Left lung (tissue), 10 donors: Measurements from ENCODE around the gene XIRP1. TPM values are rescaled to one million over a fixed set of nuclear protein-coding genes. Genes with fewer than 3 reads are reported as not detected.

ENCODE experiments used
- ATAC-seq: fragments of 200-7000 bp; cut with Tn5 transposase; one replicate; pipeline ENCODE4 v1.9.1; 2020; ENCODE audit warnings: moderate library complexity
- DNase-seq, 4 donors: peaks; one replicate each; pipeline ENCODE4 v3.0.0-alpha.2; 2013 to 2020
- H3K27ac ChIP-seq, 2 donors: fragments of 200-600 bp; sonication (generic) in 1 of 2; one replicate each; pipeline versions ENCODE4 v1.5.0 to v1.8.0; 2020 to 2021
- H3K27me3 ChIP-seq, 2 donors: fragments of 200-600 bp; sonication (generic) in 1 of 2; one replicate each; pipeline versions ENCODE4 v1.5.0 to v1.8.0; 2020 to 2021
- H3K36me3 ChIP-seq, 2 donors: fragments of 200-600 bp; sonication (generic) in 1 of 2; one replicate each; pipeline versions ENCODE4 v1.5.0 to v1.8.0; 2020 to 2021
- H3K4me1 ChIP-seq, 2 donors: fragments of 200-600 bp; one replicate each; pipeline ENCODE4 v1.8.0; 2021
- H3K4me3 ChIP-seq, 2 donors: fragments of 200-600 bp; sonication (generic) in 1 of 2; one replicate each; pipeline versions ENCODE4 v1.5.0 to v1.8.0; 2020 to 2021; ENCODE audit warnings: mild to moderate bottlenecking in 1 of 2
- H3K9me3 ChIP-seq, 2 donors: fragments of 200-600 bp; sonication (generic) in 1 of 2; one replicate each; pipeline versions ENCODE4 v1.5.0 to v1.8.0; 2020 to 2021
- CTCF ChIP-seq, 2 donors: fragments of 200-600 bp; sonication (generic) in 1 of 2; IDR thresholded peaks; one replicate each; pipeline versions ENCODE4 v1.5.0 to v1.8.0; 2021; ENCODE audit warnings: antibody characterized with exemption in 2 of 2
- intact Hi-C, 2 donors: fragments of 100-400 bp; cut with DNase I; formaldehyde crosslinking; loops; one replicate each; pipeline versions ENCODE4 v1.11.2 to v1.14.2; 2022
- polyA plus RNA-seq, 6 donors: library from polyadenylated mRNA; unstranded; fragments of 120-200 nt; gene quantifications; one replicate each; pipeline ENCODE4 v1.2.1, GENCODE V29; 2013; ENCODE audit not compliant: insufficient read length in 6 of 6
- total RNA-seq, 2 donors: library from RNA; stranded (reverse); fragmentation: NEBNext Ultra II Directional; extraction: Animal tissue kit (Norgen Biotek cat#: 25700); gene quantifications; one replicate each; pipeline ENCODE4 v1.2.1, GENCODE V29; 2021
- donor health status: DM: no; HTN: yes; CAD: no.
- donor health status: DM: no; HTN: no; CAD: no.

The XIRP1 gene
- total and polyA plus RNA-seq, 8 donors, result 0.03 to 0.18 (median 0.07) TPM

GRCh38 chr3:39216176-39216790 lies 23.9 kb upstream of the XIRP1 start:
- no peak overlapping the region for H3K27ac ChIP-seq
- H3K9me3 ChIP-seq, result no peaks in the 10 kb centered on the region
- intact Hi-C loops, result no loop called here
- ATAC-seq (peak; percentile 75), DNase-seq (no peak)
- no peaks in the 10 kb centered on the region for H3K36me3 ChIP-seq
- no peak for TF ChIP-seq CTCF (IDR thresholded peaks at IDR 0.05)
- H3K4me1 ChIP-seq, result peaks cover 0 to 20% of the 10 kb centered on the region in 2 donors
- no peaks in the 10 kb centered on the region for H3K27me3 ChIP-seq
- no peak overlapping the region for H3K4me3 ChIP-seq

GRCh38 chr3:39213613-39214012 lies 21.2 kb upstream of the XIRP1 start:
- no peak overlapping the region for H3K27ac ChIP-seq
- intact Hi-C loops, result no loop called here
- DNase-seq (no peak), ATAC-seq (no peak)
- H3K9me3 ChIP-seq, result no peaks in the 10 kb centered on the region
- H3K27me3 ChIP-seq, result no peaks in the 10 kb centered on the region
- H3K36me3 ChIP-seq, result no peaks in the 10 kb centered on the region
- no peak for TF ChIP-seq CTCF (IDR thresholded peaks at IDR 0.05)
- peaks cover 0 to 29% of the 10 kb centered on the region in 2 donors for H3K4me1 ChIP-seq
- H3K4me3 ChIP-seq, result no peak overlapping the region

- Histone ChIP-seq H3K9me3 (no peaks in the 10 kb centered on the region), H3K4me3 (no peak overlapping the region), H3K36me3 (no peaks in the 10 kb centered on the region), H3K27me3 (no peaks in the 10 kb centered on the region), H3K27ac (no peak overlapping the region), H3K4me1 (peaks cover 0 to 35% of the 10 kb centered on the region in 2 donors)
- intact Hi-C loops, result no loop called here
- ATAC-seq (no peak), DNase-seq (no peak)
- TF ChIP-seq CTCF (IDR thresholded peaks at IDR 0.05), result no peak
Observed at GRCh38 chr3:39212665-39213064, 20.3 kb upstream of the XIRP1 start.

- H3K4me1 ChIP-seq, result peaks cover 0 to 32% of the 10 kb centered on the region in 2 donors
- no peak for TF ChIP-seq CTCF (IDR thresholded peaks at IDR 0.05)
- no peaks in the 10 kb centered on the region for H3K9me3 ChIP-seq
- DNase-seq (no peak), ATAC-seq (no peak)
- H3K4me3 ChIP-seq, result no peak overlapping the region
- intact Hi-C loops, result no loop called here
- H3K36me3 ChIP-seq, result no peaks in the 10 kb centered on the region
- no peak overlapping the region for H3K27ac ChIP-seq
- H3K27me3 ChIP-seq, result no peaks in the 10 kb centered on the region
Observed at GRCh38 chr3:39211332-39212130, 19.1 kb upstream of the XIRP1 start.

- no peak for TF ChIP-seq CTCF (IDR thresholded peaks at IDR 0.05)
- intact Hi-C loops, result no loop called here
- Histone ChIP-seq H3K27ac (no peak overlapping the region), H3K36me3 (no peaks in the 10 kb centered on the region), H3K4me3 (no peak overlapping the region), H3K9me3 (peaks cover 0 to 2% of the 10 kb centered on the region in 2 donors), H3K27me3 (no peaks in the 10 kb centered on the region), H3K4me1 (peaks cover 0 to 19% of the 10 kb centered on the region in 2 donors)
- ATAC-seq (no peak), DNase-seq (no peak)
Observed at GRCh38 chr3:39210078-39210477, 17.7 kb upstream of the XIRP1 start.
